OCI-LY3 (cell line): ENCODE results near the gene MEF2A.

Source experiments
- CTCF ChIP-seq: fragments of 200-600, 300-600 bp; sonication (generic); IDR thresholded peaks from 2 replicates; pipeline ENCODE4 v1.5.1; 2014; ENCODE audit warnings: antibody characterized with exemption, low read length, low read depth
- EZH2phosphoT487 ChIP-seq: fragments of 200-600 bp; shearing (Covaris generic); IDR thresholded peaks from 2 replicates; pipeline ENCODE4 v1.6.1; 2018; ENCODE audit warnings: antibody characterized with exemption, mixed run types, low read depth

- no peak for TF ChIP-seq EZH2phosphoT487
- TF ChIP-seq CTCF, result no peak
Measured at GRCh38 chr15:99546441-99547100, 19.2 kb upstream of the MEF2A start.
